ENCODE data around the gene GLI3. TPM values are rescaled to one million over a fixed set of nuclear protein-coding genes. Genes with fewer than 3 reads are reported as not detected.

Gene GLI3
- total RNA-seq, 1 experiment from 2014 or later = 23.1 TPM

DNA sequence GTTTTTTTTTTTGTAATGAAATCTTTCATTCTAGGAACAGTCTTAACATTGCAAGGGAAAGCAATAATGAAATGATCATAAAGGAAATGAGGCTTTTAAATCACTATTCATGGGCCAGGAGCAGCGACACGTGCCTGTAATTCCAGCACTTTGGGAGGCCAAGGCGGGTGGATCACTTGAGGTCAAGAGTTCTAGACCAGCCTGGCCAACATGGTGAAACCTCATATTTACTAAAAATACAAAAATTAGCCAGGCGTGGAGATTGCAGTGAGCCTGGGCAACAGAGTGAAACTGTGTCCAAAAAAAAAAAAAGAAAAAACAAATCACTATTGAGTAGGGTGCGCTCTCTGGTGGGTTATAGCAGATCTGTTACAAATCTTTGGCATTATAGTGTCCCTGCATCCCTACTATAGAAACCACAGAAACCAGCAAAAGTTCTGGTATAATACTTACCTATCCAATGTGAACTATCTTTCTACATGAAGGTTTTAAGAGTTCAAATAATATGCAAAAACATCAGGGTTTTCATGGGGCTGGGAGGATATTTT lies 72.1 kb downstream of the GLI3 start:
- TF ChIP-seq, protein P1, sequence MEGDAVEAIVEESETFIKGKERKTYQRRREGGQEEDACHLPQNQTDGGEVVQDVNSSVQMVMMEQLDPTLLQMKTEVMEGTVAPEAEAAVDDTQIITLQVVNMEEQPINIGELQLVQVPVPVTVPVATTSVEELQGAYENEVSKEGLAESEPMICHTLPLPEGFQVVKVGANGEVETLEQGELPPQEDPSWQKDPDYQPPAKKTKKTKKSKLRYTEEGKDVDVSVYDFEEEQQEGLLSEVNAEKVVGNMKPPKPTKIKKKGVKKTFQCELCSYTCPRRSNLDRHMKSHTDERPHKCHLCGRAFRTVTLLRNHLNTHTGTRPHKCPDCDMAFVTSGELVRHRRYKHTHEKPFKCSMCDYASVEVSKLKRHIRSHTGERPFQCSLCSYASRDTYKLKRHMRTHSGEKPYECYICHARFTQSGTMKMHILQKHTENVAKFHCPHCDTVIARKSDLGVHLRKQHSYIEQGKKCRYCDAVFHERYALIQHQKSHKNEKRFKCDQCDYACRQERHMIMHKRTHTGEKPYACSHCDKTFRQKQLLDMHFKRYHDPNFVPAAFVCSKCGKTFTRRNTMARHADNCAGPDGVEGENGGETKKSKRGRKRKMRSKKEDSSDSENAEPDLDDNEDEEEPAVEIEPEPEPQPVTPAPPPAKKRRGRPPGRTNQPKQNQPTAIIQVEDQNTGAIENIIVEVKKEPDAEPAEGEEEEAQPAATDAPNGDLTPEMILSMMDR (IDR thresholded peaks at IDR 0.05; ENCODE audit: unreplicated experiment) = no peak
- no peak for DNase-seq (ENCODE audit: unreplicated experiment)
- H3K36me3 Mint-ChIP-seq (ENCODE audit: insufficient read depth, unreplicated experiment) = no peaks in the 10 kb centered on the region
- no peaks in the 10 kb centered on the region for H3K9me3 Mint-ChIP-seq (ENCODE audit: unreplicated experiment)
- intact Hi-C loops (cut with micrococcal nuclease) = loop anchor here (5.0 kb wide), 1 partner anchor 72 kb away; the partner anchor contains the start of gene GLI3
- no peaks in the 10 kb centered on the region for H3K27me3 Mint-ChIP-seq (ENCODE audit: insufficient read depth, unreplicated experiment)
- no TSS peak for BruUV-seq (replicated peaks)
- no peak overlapping the region for H3K27ac Mint-ChIP-seq (ENCODE audit: low read depth, unreplicated experiment)
- H3K4me1 Mint-ChIP-seq (ENCODE audit: insufficient read depth, unreplicated experiment) = peaks cover 44% of the 10 kb centered on the region
- H3K4me3 Mint-ChIP-seq (ENCODE audit: unreplicated experiment) = no peak overlapping the region
- POLR2A ChIA-PET = interaction anchor here (1.2 kb wide), 1 partner anchor 66 kb away, joined by 3 read pairs; no protein-coding TSS in a partner anchor
- CTCF ChIA-PET = no interaction called here

DNA sequence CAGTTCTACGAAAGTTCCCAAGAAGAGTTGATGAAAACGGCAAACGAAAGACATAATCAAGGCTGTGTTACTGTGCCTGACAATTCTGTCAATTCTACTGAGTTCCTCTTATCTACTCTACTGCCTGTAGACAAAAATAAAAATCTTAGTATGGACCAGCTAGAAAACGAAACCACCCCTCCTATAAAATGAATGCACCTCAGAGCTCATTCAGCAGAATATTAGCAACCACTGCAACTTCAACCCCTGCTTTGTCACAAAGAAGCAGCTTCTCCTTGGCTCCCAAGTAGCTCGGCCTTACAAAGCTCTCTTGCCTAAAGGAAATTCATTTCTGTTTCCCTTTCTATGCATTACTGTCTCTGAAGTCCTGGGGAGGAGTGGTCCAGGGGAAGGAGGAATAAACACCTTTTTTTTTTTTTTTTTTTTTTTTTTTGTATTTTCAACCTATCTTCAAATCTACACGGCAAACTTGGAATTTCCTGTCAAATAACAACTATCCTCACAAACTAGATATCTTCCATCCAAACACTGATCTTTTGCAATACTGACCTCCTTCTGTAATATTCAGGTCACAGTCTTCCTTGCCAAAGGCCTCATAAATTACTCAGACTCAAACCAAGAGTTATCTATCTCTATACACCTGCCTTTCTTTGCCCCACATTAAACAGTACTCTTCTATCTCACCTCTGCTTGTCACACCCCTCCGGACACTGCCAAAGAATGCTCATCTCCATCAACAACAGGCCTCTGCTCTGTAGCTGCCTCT lies 74.3 kb downstream of the GLI3 start:
- Mint-ChIP-seq H3K36me3 (ENCODE audit: insufficient read depth, unreplicated experiment) (no peaks in the 10 kb centered on the region), H3K9me3 (ENCODE audit: unreplicated experiment) (no peaks in the 10 kb centered on the region), H3K27me3 (ENCODE audit: insufficient read depth, unreplicated experiment) (no peaks in the 10 kb centered on the region), H3K4me3 (ENCODE audit: unreplicated experiment) (no peak overlapping the region), H3K27ac (ENCODE audit: low read depth, unreplicated experiment) (peak overlapping the region; percentile 95), H3K4me1 (ENCODE audit: insufficient read depth, unreplicated experiment) (peaks cover 43% of the 10 kb centered on the region)
- intact Hi-C loops (cut with micrococcal nuclease) = loop anchor here (5.0 kb wide), 1 partner anchor 75 kb away; the partner anchor contains the start of gene GLI3
- ChIA-PET POLR2A (interaction anchor here (0.7 to 1.2 kb wide), 6 partner anchors 31 to 1329 kb away, joined by 3 to 7 read pairs (median 3); partner anchors contain the start of gene GLI3), CTCF (interaction anchor here (0.8 to 1.5 kb wide), 3 partner anchors 70 to 524 kb away, joined by 3 to 6 read pairs (median 4); no protein-coding TSS in a partner anchor)
- BruUV-seq (replicated peaks) = no TSS peak
- TF ChIP-seq, protein P1 (IDR thresholded peaks at IDR 0.05; ENCODE audit: unreplicated experiment) = no peak
- no peak for DNase-seq (ENCODE audit: unreplicated experiment)

DNA sequence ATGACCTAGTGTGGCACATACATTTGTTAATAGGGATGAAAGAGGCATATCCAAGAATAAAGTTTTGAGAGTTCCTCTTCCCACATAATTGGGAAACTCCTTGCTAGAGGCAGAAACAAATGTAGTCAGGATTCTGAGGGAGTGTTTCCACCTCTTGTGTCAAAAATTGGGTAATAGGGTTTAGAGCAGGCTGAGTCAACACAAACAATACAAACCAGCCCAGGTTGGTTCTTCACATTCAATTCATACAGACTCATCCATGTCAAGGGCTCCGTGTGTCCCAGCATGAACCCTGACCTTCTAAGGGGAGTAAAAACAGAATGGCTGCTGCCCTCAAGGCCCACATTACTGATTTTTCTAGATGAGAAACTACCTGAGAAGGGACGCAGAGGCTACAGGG lies 75.3 kb downstream of the GLI3 start:
- no peaks in the 10 kb centered on the region for H3K36me3 Mint-ChIP-seq (ENCODE audit: insufficient read depth, unreplicated experiment)

More for the DNA sequence above, 75.3 kb downstream of the GLI3 start:
- no TSS peak for BruUV-seq (replicated peaks)
- ChIA-PET CTCF (no interaction called here), POLR2A (interaction anchor here (1.0 to 3.1 kb wide), 3 partner anchors 9 to 36 kb away, joined by 5 to 15 read pairs (median 7); no protein-coding TSS in a partner anchor)
- Mint-ChIP-seq H3K4me1 (ENCODE audit: insufficient read depth, unreplicated experiment) (peaks cover 34% of the 10 kb centered on the region), H3K27ac (ENCODE audit: low read depth, unreplicated experiment) (peak overlapping the region; percentile 95), H3K4me3 (ENCODE audit: unreplicated experiment) (peak overlapping the region; percentile 28), H3K9me3 (ENCODE audit: unreplicated experiment) (no peaks in the 10 kb centered on the region), H3K27me3 (ENCODE audit: insufficient read depth, unreplicated experiment) (no peaks in the 10 kb centered on the region)
- intact Hi-C loops (cut with micrococcal nuclease) = loop anchor here (5.0 kb wide), 1 partner anchor 76 kb away; the partner anchor contains the start of gene GLI3
- TF ChIP-seq, protein P1 (IDR thresholded peaks at IDR 0.05; ENCODE audit: unreplicated experiment) = no peak
- DNase-seq (ENCODE audit: unreplicated experiment) = peak; percentile 95

Data from MCF 10A (cell line).